Stimulated activated memory B cell treated with anti-CD40 and anti-IgM and Interleukin-4, amounts not matched to agents 10 μg/mL and 1 μg/mL and 100 μg/mL, for 72 hours (primary cell): ENCODE results near the gene GDF7.

Experiments used
- ATAC-seq: fragments of 150-1000 bp; cut with Tn5 transposase; 2 replicates; pipeline ENCODE4 v1.10.0; 2021
- H3K27ac Mint-ChIP-seq: one replicate; pipeline ENCODE4 v1.8.0; 2022; ENCODE audit warnings: mild to moderate bottlenecking, mixed read lengths
- H3K27me3 Mint-ChIP-seq: one replicate; pipeline ENCODE4 v1.8.0; 2022; ENCODE audit warnings: mixed read lengths
- H3K36me3 Mint-ChIP-seq: one replicate; pipeline ENCODE4 v1.8.0; 2022; ENCODE audit warnings: mixed read lengths
- H3K4me1 Mint-ChIP-seq: one replicate; pipeline ENCODE4 v1.8.0; 2022; ENCODE audit warnings: mixed read lengths
- H3K4me3 Mint-ChIP-seq: one replicate; pipeline ENCODE4 v1.8.0; 2022; ENCODE audit warnings: mild to moderate bottlenecking, moderate library complexity, mixed read lengths
- H3K9me3 Mint-ChIP-seq: one replicate; pipeline ENCODE4 v1.8.0; 2022; ENCODE audit warnings: mixed read lengths

GDF7 gene

DNA sequence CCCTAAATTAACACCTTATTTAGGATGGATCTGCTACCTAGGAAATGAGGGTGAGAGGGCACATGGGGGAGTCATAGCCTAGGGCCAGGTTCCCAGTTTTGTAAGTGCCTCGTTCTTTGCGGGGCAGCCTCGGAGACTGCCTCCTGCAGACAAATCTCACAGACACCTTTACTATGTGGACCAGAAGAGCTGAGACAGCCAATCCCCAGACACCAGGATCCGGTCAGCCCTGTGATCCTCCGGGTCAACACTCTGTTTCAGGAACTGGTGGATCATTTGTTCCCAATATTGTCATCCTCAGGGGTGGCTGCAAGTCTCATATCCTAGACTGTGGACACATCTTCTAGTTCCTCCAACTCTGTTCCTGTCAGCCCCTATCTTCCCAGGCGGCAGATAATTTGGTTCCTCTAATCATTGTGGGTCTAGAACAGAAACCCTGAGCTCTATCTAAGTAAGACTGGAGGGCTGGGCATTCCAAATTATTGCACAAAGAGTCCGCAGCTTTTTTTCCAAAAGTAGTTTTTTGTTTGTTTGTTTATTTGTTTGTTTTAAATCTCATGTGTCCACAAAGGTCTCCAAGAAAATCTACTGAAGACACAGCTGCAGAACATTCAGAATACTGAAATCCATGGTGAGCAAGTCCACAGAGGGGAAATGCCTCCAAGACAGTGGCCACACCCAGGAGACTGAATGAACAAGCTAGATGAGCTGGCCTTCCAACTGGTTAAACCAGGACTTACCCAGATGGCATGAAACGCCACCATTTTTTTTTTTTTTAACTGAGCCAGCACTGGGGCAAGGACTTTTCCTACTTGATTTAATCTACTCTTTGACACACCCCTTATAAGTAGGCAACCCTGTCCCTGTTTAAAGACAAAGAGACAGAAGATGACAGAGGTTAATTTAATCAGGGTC, 6.2 kb upstream of the GDF7 start:
- Mint-ChIP-seq H3K27me3 (no peaks in the 10 kb centered on the region), H3K4me1 (peaks cover 34% of the 10 kb centered on the region), H3K36me3 (no peaks in the 10 kb centered on the region), H3K9me3 (no peaks in the 10 kb centered on the region), H3K4me3 (no peak overlapping the region), H3K27ac (no peak overlapping the region)
- no peak for ATAC-seq

GRCh38 chr2:20661421-20662307, 5.3 kb upstream of the GDF7 start:
- H3K9me3 Mint-ChIP-seq: no peaks in the 10 kb centered on the region
- H3K27me3 Mint-ChIP-seq: no peaks in the 10 kb centered on the region
- ATAC-seq: peak; percentile 48
- no peaks in the 10 kb centered on the region for H3K36me3 Mint-ChIP-seq
- H3K4me1 Mint-ChIP-seq: peaks cover 41% of the 10 kb centered on the region
- H3K4me3 Mint-ChIP-seq: no peak overlapping the region
- H3K27ac Mint-ChIP-seq: no peak overlapping the region

GRCh38 chr2:20662308-20662937, 4.5 kb upstream of the GDF7 start:
- H3K9me3 Mint-ChIP-seq: no peaks in the 10 kb centered on the region
- no peaks in the 10 kb centered on the region for H3K27me3 Mint-ChIP-seq
- no peak for ATAC-seq
- H3K4me3 Mint-ChIP-seq: no peak overlapping the region
- H3K4me1 Mint-ChIP-seq: peaks cover 41% of the 10 kb centered on the region
- no peak overlapping the region for H3K27ac Mint-ChIP-seq
- H3K36me3 Mint-ChIP-seq: no peaks in the 10 kb centered on the region

DNA sequence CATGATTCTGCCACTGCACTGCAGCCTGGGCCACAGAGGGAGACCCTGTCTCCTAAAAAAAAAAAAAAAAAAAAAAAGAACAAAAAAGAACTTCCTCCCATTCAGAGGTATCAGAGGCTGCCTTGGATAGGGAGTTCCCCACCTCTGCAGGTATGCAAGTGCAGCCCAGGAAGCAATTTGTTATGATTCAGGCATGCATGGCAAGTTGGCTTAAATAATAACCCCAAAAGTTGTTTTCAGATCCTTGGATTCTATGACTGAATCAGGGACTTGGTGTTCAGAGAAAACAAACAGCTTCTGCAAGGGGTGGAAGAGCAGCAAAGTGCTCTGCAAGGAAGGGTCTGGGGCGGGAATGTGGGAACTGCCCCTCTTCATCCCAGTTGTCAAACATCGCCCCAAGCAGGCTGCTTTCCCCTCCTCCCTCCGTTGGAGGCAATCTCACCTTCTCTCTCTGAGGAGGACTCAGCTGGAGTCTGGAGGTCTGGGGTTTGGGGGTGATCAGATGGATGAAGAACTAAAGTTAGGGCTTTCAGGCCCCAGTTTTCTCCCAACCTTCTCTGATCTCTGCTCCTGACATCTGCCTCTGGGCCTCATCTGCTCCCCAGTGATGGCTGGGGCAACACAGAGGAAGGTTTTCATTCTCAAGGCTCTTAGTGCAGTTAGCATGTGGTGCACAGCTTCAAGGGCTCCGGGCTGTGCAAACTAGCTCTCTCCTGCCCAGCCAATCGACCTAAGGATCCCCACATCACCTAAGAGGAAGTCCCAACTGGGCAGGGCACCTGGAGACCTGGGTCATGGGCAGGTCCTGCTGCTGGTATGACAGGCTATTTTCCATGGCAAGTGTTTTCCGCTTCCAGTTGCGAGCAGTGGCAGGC, 3.5 kb upstream of the GDF7 start:
- ATAC-seq: no peak
- no peaks in the 10 kb centered on the region for H3K9me3 Mint-ChIP-seq
- H3K27me3 Mint-ChIP-seq: no peaks in the 10 kb centered on the region
- H3K27ac Mint-ChIP-seq: peak overlapping the region; percentile 9
- peaks cover 51% of the 10 kb centered on the region for H3K4me1 Mint-ChIP-seq
- H3K4me3 Mint-ChIP-seq: no peak overlapping the region
- H3K36me3 Mint-ChIP-seq: no peaks in the 10 kb centered on the region

GRCh38 chr2:20664071-20664390, 2.9 kb upstream of the GDF7 start:
- H3K36me3 Mint-ChIP-seq: no peaks in the 10 kb centered on the region
- H3K4me1 Mint-ChIP-seq: peaks cover 56% of the 10 kb centered on the region
- no peak overlapping the region for H3K4me3 Mint-ChIP-seq
- H3K27me3 Mint-ChIP-seq: no peaks in the 10 kb centered on the region
- no peak for ATAC-seq
- peak overlapping the region; percentile 9 for H3K27ac Mint-ChIP-seq
- no peaks in the 10 kb centered on the region for H3K9me3 Mint-ChIP-seq

GRCh38 chr2:20664431-20665242, 2.3 kb upstream of the GDF7 start:
- ATAC-seq: no peak

DNA sequence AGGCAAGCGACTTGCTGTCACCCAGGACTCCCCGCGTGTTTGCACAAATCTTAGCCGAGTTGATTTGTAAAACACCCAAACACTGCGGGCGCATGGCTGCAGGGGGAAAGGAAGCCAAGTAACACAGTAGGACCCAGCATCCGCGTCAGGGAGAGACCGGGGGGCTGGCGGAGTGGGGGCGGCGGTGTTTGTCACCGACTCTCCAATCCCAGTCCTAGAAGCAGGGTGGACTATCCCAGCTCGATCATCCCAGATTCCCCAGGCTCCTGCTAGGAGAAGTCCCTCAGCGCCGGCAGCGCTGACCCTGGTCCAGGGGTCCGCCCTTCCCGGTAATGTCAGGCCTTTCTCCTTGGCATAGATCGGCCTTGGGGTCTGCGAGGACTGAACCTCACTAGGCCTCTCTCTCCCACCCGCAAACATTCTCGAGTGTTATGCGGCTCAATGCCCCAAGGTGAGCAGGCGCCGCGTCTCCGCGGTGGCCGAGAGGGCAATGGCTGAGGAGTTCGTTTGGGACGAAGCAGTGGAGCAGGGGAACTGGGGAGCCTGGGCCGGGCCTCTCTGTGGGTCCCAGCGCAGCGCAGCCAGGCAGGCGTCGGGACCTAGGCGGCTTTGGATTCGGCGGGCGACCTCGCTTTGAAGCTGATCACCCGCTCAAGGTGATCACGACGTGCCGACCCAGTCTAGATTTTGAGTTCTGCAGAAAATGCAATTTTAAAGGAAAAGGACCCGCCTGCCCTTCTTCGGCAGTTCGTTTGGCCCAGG, 1.5 kb upstream of the GDF7 start:
- Mint-ChIP-seq H3K9me3 (no peaks in the 10 kb centered on the region), H3K36me3 (no peaks in the 10 kb centered on the region), H3K4me1 (peaks cover 67% of the 10 kb centered on the region), H3K27ac (peak overlapping the region; percentile 89), H3K27me3 (no peaks in the 10 kb centered on the region), H3K4me3 (peak overlapping the region; percentile 90)
- ATAC-seq: no peak

More at GRCh38 chr2:20664431-20665242, 2.3 kb upstream of the GDF7 start:
- peak overlapping the region; percentile 90 for H3K4me3 Mint-ChIP-seq
- H3K27me3 Mint-ChIP-seq: no peaks in the 10 kb centered on the region
- H3K27ac Mint-ChIP-seq: peak overlapping the region; percentile 89
- no peaks in the 10 kb centered on the region for H3K9me3 Mint-ChIP-seq
- H3K36me3 Mint-ChIP-seq: no peaks in the 10 kb centered on the region
- H3K4me1 Mint-ChIP-seq: peaks cover 59% of the 10 kb centered on the region

DNA sequence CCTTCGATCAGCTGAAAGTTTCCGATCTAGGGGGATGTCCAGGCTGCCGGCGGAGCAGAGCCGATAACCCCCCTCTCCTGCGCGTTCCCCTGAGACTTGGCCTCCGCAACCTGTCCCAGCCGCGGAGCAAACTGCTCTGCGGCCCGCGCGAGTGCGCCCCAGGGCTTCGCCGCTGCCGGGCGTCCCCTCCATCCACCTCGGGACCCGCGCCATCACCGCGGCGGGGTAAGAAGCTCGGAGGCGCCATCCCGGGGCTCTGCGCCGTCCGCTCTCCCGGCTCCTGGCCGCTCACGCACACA, 990 bp upstream of the GDF7 start:
- Mint-ChIP-seq H3K27ac (peak overlapping the region; percentile 89), H3K36me3 (no peaks in the 10 kb centered on the region), H3K4me3 (peak overlapping the region; percentile 90), H3K27me3 (no peaks in the 10 kb centered on the region), H3K9me3 (no peaks in the 10 kb centered on the region), H3K4me1 (peaks cover 69% of the 10 kb centered on the region)
- ATAC-seq: peak; percentile 11

- H3K4me1 Mint-ChIP-seq: peaks cover 72% of the 10 kb centered on the region
- H3K36me3 Mint-ChIP-seq: no peaks in the 10 kb centered on the region
- no peaks in the 10 kb centered on the region for H3K9me3 Mint-ChIP-seq
- no peak for ATAC-seq
- peak overlapping the region; percentile 67 for H3K4me3 Mint-ChIP-seq
- peak overlapping the region; percentile 89 for H3K27ac Mint-ChIP-seq
- no peaks in the 10 kb centered on the region for H3K27me3 Mint-ChIP-seq
Observed at GRCh38 chr2:20667151-20667530, 197 bp downstream of the GDF7 start.

DNA sequence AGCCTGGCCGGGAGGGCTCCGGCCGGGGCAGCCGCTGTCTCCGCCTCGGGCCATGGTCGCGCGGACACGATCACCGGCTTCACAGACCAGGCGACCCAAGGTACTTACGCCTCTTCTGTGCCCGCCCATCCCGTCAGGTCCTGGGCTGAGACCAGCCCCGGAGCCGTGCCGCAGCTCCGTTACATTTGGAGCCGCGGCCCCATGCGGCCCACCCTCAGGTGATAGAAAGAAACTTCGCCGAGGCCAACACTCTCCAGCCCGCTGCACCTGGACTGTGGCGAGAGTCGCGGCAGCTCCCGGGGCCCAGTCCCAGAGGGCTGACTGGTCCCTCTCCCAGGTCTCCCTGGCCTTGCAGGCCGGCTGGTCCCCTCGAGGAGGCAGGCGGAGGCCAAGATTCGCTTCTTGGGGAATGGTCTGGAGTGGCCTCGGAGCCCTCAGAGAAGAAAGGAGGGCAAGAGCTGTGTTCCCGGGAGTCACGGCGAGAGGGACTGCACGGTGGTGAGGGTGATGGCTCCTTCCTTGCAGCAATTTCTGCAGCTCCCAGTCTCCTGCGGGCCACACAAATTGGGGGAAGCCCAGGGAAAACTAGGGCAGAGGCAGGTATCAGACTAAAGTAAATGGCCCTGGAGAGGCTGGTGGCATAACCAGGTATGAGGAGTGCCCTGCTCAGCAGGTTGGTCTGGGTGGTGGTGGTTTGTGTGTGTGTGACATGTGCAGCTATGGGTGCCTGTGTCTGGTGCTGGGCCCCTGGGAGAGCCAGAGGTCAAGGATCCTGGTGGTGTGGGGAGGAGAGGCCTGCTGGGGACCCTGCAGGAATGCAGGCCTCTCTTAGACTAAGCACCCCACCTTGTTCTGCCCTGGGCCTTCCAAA, 822 bp downstream of the GDF7 start:
- Mint-ChIP-seq H3K9me3 (no peaks in the 10 kb centered on the region), H3K27ac (peak overlapping the region; percentile 54), H3K4me1 (peaks cover 77% of the 10 kb centered on the region), H3K36me3 (no peaks in the 10 kb centered on the region), H3K4me3 (peak overlapping the region; percentile 67), H3K27me3 (no peaks in the 10 kb centered on the region)
- ATAC-seq: peak; percentile 1

- no peak for ATAC-seq
- Mint-ChIP-seq H3K4me1 (peaks cover 83% of the 10 kb centered on the region), H3K27ac (peak overlapping the region; percentile 55), H3K27me3 (no peaks in the 10 kb centered on the region), H3K4me3 (peak overlapping the region; percentile 67), H3K9me3 (no peaks in the 10 kb centered on the region), H3K36me3 (no peaks in the 10 kb centered on the region)
Observed at GRCh38 chr2:20668451-20668850, 1.5 kb downstream of the GDF7 start.

GRCh38 chr2:20668871-20669475, 2.0 kb downstream of the GDF7 start:
- Mint-ChIP-seq H3K9me3 (no peaks in the 10 kb centered on the region), H3K4me3 (peak overlapping the region; percentile 67), H3K36me3 (no peaks in the 10 kb centered on the region), H3K27me3 (no peaks in the 10 kb centered on the region), H3K4me1 (peaks cover 83% of the 10 kb centered on the region), H3K27ac (peak overlapping the region; percentile 55)
- no peak for ATAC-seq
